MV-4-11 (cell line): ENCODE data around the gene MYL5.
"Not testable (repeated sequence)": the region's sequence is repeated elsewhere in the genome, so short reads cannot be mapped to it uniquely, and the experiment has no call there.

Source experiments
- DNase-seq: peaks from one replicate; lab custom pipeline; 2025; lab: John Stamatoyannopoulos, UW

The MYL5 gene

GRCh38 chr4:636628-637159 is 37.6 kb upstream of the MYL5 start:
- DNase-seq: no peak

DNA sequence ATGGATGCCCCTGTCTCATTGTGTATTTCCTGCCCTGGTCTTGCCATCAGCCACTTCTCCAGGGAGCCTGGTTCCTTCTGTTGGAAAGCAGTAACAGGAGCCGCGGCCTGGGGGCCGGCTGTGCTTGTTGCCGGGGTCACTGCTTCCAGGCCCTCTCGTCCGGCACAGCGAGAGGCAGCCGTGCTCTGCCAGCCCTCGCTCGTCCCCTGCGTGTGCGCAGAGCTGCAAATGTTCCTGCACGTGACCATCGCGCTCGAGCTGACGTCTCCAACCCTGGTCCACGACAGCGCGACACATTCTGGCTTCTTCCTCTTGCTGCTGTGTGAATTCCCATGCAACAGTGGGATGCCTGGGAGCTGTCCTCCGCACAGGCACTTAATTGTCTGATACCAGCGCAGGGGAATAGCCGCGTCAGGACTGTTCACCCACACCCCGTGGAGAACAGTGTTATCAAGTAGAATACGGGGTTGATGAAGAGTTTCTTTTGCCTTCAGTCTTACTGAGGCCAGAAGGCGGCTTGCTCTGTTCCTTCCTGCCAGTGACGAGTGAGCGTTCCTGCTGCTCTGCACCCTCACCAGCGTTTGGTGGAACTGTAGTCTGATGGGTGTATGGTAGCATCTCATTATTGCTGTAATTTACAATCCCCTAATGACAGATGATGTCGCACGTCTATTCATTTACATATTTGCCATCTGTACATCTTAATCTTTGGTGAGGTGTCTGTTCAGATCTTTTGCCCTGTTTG is 36.6 kb upstream of the MYL5 start:
- no peak for DNase-seq

- DNase-seq: not testable (repeated sequence)
Observed at GRCh38 chr4:642366-642765, 32.0 kb upstream of the MYL5 start.

GRCh38 chr4:646460-646859 is 27.9 kb upstream of the MYL5 start:
- DNase-seq: no peak

DNA sequence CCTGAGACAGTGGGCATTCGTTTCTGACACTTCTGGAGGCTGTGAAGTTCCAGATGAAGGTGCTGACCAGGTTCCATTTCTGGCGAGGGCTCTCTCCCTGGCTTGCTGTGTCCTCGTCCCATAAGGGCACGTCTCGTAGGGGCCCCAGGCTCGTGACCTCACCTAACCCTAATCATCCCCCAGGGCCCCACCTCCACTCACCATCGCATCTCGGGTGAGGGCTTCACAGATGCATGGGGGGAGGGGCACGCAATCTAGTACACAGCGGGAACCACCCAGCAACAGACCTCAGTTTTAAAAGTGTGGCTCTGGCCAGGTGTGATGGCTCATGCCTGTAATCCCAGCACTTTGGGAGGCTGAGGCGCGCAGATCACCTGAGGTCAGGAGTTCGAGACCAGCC is 26.9 kb upstream of the MYL5 start:
- DNase-seq: no peak

- no peak for DNase-seq
Observed at GRCh38 chr4:648579-649292, 25.6 kb upstream of the MYL5 start.

GRCh38 chr4:649293-649625 is 25.1 kb upstream of the MYL5 start:
- no peak for DNase-seq

DNA sequence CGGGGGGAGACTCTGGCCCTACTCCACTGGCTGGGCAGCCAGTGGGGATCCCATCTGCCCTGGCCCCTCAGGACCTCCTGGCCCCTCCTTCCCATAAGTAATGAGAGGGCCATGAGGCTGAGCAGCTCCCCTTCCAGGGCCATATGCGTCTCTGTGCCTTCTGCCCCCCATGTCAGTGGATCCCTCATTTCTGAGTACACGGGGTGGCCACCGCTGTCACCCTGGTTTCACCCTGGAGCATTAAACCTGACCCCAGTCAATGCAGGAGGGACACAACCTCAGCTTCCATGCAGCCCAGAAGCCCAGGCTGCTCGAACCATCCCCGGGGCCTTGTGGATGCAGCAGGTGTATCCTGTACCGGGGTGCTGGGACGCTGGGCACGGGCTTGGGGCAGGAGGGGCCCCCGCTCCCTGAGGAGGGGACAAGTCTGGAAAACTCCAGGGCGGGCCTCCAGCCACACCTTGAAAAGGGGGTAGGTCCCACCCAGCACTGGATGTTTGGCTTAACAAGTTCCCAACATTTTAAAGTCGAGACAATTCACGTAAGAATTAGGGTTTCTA is 24.5 kb upstream of the MYL5 start:
- DNase-seq: no peak

GRCh38 chr4:650461-650860 is 23.9 kb upstream of the MYL5 start:
- no peak for DNase-seq

DNA sequence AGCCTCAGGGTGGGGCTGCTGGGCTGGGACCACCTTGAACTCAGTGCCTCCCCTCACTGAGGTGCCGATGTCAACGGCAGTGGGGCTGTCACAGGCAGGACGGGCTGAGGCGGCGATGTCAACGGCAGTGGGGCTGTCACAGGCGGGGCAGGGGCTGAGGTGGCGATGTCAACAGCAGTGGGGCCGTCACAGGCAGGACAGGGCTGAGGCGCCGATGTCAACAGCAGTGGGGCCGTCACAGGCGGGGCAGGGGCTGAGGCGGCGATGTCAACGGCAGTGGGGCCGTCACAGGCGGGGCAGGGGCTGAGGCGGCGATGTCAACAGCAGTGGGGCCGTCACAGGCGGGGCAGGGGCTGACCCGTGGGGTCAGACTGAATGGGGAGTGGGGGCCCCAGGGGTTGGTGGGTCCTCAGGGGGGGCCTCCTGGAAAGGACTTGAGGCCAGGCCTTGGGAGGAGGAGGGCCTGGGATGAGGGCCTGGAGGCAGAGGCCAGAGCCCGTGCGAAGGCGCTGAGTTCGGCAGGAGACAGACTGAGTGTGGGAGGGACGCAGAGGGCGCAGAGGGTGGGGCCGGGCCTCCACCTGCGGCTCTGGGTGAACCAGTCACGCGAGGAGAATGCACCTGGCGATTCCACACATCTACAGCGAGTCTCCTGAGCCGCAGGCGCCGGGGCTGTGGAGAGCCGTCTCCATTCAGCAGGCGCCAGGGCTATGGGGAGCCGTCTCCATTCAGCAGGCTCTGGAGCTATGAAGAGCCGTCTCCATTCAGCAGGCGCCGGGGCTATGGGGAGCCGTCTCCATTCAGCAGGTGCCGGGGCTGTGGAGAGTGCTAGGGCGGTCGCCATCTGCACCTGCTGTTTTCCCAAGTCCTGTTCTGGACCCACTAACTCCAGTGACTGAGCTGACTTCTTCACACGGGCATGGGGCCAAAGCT is 23.1 kb upstream of the MYL5 start:
- no peak for DNase-seq

DNA sequence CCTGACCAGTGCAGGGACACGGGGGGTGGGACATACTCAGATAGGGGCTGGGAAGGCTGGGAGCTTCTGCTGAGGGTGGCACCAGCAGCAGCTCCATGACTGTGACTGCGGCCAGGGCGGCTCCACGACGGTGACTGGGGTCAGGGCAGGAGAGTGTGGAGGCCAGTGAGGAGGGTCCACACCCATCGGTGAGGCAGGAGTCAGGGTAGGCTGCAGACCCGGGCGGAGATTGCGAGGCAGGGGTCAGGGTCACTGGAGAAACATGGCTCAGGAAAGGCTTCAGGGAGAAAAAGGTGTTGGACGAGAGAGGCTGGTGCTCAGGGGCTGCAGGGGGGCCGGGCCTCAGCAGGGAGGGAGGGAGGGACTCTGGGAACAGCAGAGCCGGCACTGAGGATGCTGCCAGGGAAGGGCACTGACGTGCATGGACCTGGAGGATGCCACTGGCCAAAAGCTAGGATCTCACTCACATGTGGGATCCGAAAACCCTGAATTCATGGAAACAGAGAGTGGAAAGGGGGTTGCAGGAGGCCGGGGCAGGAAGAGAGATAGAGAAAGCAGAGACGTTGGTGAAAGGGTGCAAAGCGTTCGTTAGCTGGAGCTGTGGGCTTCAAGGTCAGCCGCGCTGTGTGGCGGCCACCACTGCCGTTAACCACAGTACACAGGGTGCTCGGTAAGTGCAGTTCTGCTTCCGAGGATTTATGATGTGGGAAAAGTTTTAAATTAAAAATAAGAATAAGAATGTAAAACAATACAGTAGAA is 22.3 kb upstream of the MYL5 start:
- DNase-seq: no peak

DNA sequence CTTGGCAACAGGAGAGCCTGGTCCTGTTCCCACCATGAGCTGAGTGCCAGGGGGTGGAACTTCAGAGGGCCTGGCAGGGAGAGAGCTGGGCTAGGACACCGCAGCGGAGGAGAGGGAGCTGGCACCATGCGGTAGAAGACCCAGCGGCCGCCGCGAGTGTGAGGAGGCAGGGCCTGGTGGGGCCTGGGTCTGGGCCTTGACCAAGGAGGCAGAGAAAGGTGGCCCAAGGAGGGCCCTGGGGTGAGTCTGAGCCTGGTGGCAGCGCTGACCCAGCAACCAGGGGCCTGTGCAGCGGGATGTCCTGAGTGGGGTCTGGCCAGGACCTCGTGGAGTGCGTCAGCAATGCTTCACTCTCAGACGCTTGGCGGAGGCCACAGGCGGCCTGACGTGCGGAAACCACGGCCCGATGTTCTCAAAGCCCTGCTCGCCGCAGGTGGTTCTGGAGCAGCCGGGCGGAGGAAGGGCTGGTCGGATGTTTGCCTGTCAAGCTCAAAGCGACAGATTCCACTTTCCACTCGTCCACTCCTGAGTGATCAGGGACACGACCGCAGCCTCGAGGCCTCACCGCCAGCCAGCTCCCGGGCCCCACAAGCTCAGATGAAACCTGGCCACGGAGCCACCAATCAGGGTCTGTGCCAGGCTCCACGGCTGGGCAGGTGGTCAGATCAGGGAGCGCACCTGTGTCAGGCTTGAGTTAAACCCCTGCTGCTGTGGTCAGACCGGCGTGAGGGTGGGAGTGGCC is 21.1 kb upstream of the MYL5 start:
- no peak for DNase-seq

DNA sequence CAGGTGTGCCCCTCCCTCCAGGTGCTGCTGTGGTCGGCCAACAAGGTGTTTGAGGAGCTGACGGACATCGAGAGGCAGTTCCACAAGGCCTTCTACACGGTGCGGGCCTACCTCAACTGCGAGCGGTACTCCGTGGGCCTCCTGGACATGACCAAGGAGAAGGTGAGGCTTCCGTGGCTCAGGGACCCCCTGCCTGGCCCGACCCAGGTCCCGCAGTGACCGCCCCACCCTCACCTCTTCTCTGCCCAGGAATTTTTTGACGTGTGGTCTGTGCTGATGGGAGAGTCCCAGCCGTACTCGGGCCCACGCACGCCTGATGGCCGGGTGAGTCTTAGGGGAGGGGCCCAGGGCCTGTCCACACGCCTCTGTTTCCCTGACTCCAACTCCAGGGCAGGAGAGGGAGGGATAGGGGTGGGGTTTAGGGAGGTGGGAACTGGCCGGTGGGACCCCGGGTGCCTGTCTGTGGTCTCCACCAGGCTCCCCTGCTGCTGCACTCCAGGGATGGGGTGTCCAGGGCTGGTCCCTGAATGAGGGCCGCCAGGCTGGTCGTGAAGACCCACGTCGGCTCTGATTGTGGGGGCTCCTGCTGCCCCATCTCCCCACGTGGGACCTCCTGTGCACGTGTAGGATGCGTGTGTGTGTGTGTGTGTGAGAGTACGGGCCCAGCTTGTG is 20.4 kb upstream of the MYL5 start:
- DNase-seq: no peak

DNA sequence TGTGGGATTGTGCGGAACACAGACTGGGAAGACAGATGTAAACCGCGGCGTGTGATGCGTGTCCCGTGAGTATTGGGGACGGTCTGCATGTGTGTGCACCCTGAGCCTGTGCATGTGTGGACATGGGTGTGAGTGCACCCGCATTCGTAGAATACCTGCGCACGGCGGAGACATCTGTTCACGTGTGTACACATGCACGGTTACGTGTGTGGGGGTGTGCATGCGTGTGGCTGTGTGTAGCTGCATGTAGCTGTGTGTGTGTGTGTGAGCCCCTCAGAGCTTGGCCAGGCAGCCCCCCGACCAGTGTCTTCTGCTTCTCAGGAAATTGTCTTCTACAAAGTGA is 19.9 kb upstream of the MYL5 start:
- no peak for DNase-seq

- no peak for DNase-seq
Observed at GRCh38 chr4:654871-655463, 19.4 kb upstream of the MYL5 start.

GRCh38 chr4:655464-656151 is 18.7 kb upstream of the MYL5 start:
- no peak for DNase-seq

GRCh38 chr4:656436-657337 is 17.7 kb upstream of the MYL5 start:
- no peak for DNase-seq

- DNase-seq: no peak
Observed at GRCh38 chr4:657338-657833, 17.0 kb upstream of the MYL5 start.
